Measurements from ENCODE around the gene FBXL16. TPM values are rescaled to one million over a fixed set of nuclear protein-coding genes. Genes with fewer than 3 reads are reported as not detected.
"Not testable (repeated sequence)": the region's sequence is repeated elsewhere in the genome, so short reads cannot be mapped to it uniquely, and the experiment has no call there.

Gene FBXL16
- polyA plus RNA-seq, 1 donor = 0.34 TPM

DNA sequence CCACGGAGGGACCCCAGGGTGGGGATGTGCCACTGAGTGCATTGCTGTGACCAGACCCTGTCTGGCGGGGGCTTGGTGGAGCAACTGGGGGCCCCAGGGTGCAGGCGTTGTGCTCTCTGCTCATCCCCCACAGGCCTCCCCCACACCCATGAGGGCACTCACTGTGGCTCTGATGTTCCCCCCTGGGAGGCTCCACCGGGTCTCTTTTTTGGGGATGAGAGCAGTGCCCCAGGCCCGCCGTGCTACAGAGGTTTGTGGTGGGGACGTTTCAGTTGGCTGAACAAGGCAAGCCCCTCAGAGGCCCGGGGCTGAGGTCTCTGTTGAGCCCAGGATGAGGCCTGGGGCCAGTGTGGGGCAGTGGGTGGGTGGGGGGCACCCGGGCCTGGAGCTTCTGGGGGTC lies 18.1 kb upstream of the FBXL16 start:
- DNase-seq (ENCODE audit: low read depth) = no peak

DNA sequence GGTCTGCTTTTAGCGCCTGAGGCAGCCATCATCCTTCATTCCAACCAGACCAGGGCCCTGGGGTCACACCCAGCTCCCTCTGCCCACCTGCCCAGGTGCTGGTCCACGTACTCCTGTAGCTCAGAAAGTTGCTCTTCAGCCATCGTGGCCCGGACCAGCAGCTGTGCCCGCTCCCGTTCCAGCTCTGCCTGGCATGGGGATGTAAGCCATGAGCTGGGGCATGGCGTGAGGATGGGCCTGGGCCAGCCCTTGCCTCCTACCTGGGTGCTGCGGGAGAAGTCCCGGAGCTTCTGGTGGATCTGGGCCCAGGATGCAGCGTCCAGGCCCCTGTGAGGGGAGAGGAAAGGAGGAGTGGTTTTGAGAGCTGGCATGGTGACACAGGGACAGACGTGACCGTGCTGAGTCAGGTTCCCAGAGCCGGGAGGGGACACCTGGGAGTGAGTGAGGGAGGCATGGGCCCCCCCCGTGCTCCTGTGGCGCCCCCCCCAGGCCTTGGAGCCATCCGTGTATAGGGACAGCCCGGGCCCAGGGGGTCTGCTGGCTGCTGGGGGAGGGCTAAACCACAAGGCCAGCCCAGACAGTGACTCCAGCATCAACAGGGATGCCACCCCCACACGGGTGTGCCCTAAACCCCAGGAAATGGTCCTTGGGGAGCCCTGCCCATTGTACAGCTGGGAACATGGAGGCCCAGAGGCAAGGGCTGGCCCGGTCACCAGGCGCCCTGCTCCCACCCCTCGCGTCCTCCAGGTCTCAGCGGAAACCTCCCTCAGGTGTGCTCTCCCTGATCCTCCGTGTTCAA lies 17.4 kb upstream of the FBXL16 start:
- DNase-seq (ENCODE audit: low read depth) = no peak

GRCh38 chr16:721765-722540 lies 16.4 kb upstream of the FBXL16 start:
- DNase-seq (ENCODE audit: low read depth) = no peak

DNA sequence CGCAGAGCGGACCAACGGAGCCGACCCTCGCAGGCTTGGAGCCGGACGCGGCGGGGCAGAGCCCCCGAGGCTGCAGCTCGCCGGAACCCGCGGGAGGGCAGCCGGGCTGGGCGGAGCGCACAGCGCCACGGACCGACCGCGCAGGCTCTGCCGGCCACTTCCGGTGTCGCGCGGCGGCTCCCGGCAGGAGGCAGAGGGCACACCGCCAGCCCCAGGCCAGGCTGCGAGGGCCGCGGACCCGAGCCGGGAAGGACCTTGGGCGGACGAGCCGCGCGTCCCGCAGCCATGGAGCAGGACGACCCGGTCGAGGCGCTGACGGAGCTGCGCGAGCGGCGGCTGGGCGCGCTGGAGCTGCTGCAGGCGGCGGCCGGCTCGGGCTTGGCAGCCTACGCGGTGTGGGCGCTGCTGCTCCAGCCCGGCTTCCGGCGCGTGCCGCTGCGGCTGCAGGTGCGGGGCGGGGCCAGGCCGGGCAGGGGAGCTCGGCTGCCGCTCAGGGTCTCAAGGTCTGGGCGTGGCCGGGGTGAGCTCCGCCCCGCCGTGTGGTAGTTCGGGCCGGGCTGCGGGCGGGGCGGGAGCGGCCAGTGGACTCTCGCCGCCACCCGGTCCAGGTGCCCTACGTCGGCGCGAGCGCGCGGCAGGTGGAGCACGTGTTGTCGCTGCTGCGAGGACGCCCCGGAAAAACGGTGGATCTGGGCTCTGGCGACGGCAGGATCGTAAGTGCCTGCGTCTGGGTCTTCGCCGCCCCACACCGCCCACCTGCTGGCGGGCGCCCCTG lies 15.6 kb upstream of the FBXL16 start, which contains the start of gene ANTKMT:
TSS of gene ANTKMT (plus strand) at position 157 of the 775 bp plus-strand sequence. CDS start at position 286, 129 bp downstream.
- DNase-seq (ENCODE audit: low read depth) = no peak

GRCh38 chr16:720447-720989 lies 14.9 kb upstream of the FBXL16 start:
- no peak for DNase-seq (ENCODE audit: low read depth)

GRCh38 chr16:719815-720446 lies 14.3 kb upstream of the FBXL16 start:
- no peak for DNase-seq (ENCODE audit: low read depth)

DNA sequence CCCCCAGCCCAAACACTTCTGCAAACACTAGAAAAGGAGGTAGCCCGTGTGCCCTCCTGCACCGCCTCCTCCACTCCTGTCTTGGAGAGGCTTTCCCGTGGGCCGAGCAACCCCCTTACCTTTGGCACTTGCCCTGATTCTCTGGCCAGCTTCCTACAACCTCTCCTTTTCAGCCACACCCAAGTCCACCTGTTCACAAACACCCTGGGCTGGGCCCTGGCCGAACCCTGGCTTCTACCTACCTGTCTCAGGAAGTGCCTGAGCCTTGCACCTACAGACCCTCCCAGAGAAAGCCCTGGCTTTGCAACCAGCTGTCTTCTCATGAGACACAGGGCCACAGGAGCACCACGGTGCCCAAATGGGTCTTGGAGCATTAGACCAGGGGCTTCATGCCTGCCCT lies 13.3 kb upstream of the FBXL16 start:
- DNase-seq (ENCODE audit: low read depth) = no peak

DNA sequence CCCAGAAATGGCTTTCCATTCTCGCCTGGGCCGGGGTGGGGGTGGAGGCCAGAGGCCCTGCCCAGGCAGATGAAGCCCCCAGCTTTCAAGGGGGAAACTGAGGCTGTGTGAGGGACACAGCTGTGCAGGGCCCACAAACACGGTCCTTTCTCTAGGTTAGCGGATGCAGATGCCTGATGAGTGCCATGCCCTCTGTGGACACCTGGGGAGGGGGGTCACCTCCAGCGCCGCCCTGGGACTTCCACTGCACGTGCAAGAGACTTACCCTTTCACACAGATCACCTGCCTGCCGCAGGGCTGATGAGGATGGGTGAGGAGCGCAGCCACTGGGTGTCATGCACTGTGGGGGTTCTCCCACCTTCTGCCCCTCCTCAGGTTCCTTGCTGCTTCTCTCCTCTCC lies 12.8 kb upstream of the FBXL16 start:
- no peak for DNase-seq (ENCODE audit: low read depth)

GRCh38 chr16:717450-718245 lies 12.0 kb upstream of the FBXL16 start:
- no peak for DNase-seq (ENCODE audit: low read depth)

GRCh38 chr16:716768-717325 lies 11.2 kb upstream of the FBXL16 start:
- no peak for DNase-seq (ENCODE audit: low read depth)

GRCh38 chr16:716200-716568 lies 10.6 kb upstream of the FBXL16 start:
- no peak for DNase-seq (ENCODE audit: low read depth)

DNA sequence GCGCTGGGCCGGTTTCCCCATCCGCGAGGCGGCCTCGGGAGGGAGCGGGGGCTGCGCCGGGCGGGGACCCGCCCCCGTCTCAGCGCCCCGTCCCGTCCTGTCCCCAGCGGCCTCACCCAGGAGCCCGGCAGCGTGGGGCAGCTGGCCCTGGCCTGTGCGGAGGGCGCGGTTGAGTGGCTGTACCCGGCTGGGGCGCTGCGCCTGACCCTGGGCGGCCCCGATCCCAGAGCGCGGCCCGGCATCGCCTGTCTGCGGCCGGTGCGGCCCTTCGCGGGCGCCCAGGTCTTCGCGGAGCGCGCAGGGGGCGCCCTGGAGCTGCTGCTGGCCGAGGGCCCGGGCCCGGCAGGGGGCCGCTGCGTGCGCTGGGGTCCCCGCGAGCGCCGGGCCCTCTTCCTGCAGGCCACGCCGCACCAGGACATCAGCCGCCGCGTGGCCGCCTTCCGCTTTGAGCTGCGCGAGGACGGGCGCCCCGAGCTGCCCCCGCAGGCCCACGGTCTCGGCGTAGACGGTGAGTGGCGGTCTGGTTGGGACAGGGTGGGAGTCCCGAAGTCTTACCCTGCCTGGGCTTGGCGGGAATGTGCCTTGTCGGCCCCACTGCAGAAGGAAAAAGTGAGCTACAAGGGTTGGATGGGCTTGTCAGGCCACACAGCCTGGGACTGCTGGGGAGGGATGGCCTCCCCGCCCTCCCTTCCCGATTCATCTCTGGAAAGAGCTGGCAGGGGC lies 10.0 kb upstream of the FBXL16 start:
- no peak for DNase-seq (ENCODE audit: low read depth)

DNA sequence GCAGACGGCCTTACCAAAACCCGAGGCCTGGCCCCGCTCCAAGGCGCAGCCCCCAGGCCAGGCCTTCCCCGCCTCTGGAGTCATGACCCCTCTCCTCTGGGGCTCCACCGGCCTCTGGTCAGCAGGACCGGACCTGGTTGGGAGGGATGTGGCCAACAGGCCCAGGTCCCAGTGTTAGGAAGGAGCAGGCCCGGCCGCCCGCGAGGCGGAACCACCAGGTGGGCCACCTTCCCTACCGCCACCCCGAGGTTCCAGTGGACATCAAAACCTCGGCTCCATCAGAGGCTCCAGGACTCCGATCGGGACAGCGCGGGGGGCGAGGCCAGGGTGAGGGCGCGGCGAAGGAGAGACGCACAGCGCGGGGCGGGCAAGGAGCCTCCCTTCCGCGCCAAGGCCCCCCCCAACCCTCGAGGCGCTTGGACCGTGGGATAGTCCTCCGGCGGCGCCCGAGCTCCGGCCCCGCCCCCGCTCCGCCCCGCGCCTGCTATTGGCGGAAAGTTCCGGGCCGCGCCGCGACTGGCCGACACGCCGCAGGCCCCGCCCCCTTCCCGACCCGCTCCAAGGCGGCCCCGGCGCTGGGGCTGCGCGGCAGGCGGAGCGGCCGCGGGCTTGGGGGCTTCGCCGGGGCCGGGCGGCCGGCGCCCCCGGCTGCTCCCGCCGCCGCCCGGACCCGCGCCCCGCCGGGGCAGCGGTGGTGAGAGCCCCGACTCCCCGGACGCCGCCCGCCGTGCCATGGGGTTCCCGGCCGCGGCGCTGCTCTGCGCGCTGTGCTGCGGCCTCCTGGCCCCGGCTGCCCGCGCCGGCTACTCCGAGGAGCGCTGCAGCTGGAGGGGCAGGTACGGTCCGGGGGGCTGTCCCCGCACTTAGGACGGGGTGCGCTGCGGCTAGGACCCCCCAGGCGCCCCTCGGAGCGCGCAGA lies 9.2 kb upstream of the FBXL16 start, which contains the start of gene METRN:
TSS of gene METRN (plus strand) at position 561 of the 919 bp plus-strand sequence. CDS start at position 733, 172 bp downstream.
- DNase-seq (ENCODE audit: low read depth) = no peak

- DNase-seq (ENCODE audit: low read depth) = no peak
Observed at GRCh38 chr16:714079-714478, 8.5 kb upstream of the FBXL16 start.

GRCh38 chr16:712740-713250 lies 7.2 kb upstream of the FBXL16 start:
- not testable (repeated sequence) for DNase-seq (ENCODE audit: low read depth)

- DNase-seq (ENCODE audit: low read depth) = no peak
Observed at GRCh38 chr16:711548-712320, 6.1 kb upstream of the FBXL16 start.

DNA sequence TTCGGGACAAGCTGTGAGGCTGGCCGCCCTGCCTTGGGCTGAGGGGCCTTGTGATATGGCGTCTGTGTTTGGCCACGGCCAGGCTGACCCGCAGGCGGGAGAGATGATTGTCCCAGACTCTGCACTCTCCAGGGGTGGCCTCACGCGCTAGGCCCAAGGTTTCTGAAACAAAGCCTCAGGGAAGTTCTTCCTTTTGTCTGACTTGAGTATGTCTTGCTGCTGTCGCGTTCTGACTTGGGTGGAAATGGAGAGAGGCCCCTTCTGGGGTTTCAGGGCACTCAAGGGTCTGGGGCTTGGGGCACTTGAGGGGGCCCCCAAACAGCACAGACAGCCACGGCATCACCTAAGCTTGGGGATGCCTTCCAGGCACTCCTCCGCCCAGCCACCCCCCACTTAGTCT lies 5.5 kb upstream of the FBXL16 start:
- DNase-seq (ENCODE audit: low read depth) = no peak

Data from forelimb muscle (tissue), 1 donor.